SKM-1 (cell line): ENCODE results near the gene C19orf44.
A peak's percentile ranks its signal among the peaks of the same experiment; 100 is the strongest.
"Not testable (repeated sequence)": the region's sequence is repeated elsewhere in the genome, so short reads cannot be mapped to it uniquely, and the experiment has no call there.

Experiments used
- DNase-seq: peaks from one replicate; lab custom pipeline; 2025; ENCODE audit not compliant: unreplicated experiment; lab: John Stamatoyannopoulos, UW

C19orf44 gene

GRCh38 chr19:16495982-16496612, at the start of gene C19orf44, which contains the start of gene CALR3:
Gene C19orf44 (plus strand): TSS chr19:16496394. CDS start chr19:16500793, 4,399 bp downstream.
Gene CALR3 (minus strand): TSS chr19:16496167. CDS start chr19:16496129, 38 bp downstream.
- DNase-seq: peak; percentile 97

- peak; percentile 63 for DNase-seq
These were observed 49.3 kb upstream of the C19orf44 start for GRCh38 chr19:16446724-16447368.

- not testable (repeated sequence) for DNase-seq
These were observed 47.3 kb upstream of the C19orf44 start for GRCh38 chr19:16448872-16449271.

GRCh38 chr19:16449330-16449961, 46.7 kb upstream of the C19orf44 start:
- DNase-seq: no peak

GRCh38 chr19:16452325-16452724, 43.9 kb upstream of the C19orf44 start:
- DNase-seq: no peak

GRCh38 chr19:16454351-16454918, 41.8 kb upstream of the C19orf44 start:
- no peak for DNase-seq

- DNase-seq: no peak
These were observed 40.7 kb upstream of the C19orf44 start for GRCh38 chr19:16455489-16455888.

GRCh38 chr19:16456652-16457194, 39.5 kb upstream of the C19orf44 start:
- DNase-seq: no peak

GRCh38 chr19:16457195-16457953, 38.8 kb upstream of the C19orf44 start:
- no peak for DNase-seq

GRCh38 chr19:16457954-16458331, 38.3 kb upstream of the C19orf44 start:
- no peak for DNase-seq

- DNase-seq: no peak
These were observed 37.5 kb upstream of the C19orf44 start for GRCh38 chr19:16458391-16459341.

- no peak for DNase-seq
These were observed 36.5 kb upstream of the C19orf44 start for GRCh38 chr19:16459680-16460079.

- no peak for DNase-seq
These were observed 35.7 kb upstream of the C19orf44 start for GRCh38 chr19:16460454-16460853.

- no peak for DNase-seq
These were observed 34.6 kb upstream of the C19orf44 start for GRCh38 chr19:16461630-16462051.

GRCh38 chr19:16462757-16463250, 33.4 kb upstream of the C19orf44 start:
- DNase-seq: no peak

- DNase-seq: no peak
These were observed 32.7 kb upstream of the C19orf44 start for GRCh38 chr19:16463341-16463990.

- no peak for DNase-seq
These were observed 32.1 kb upstream of the C19orf44 start for GRCh38 chr19:16463991-16464575.

- no peak for DNase-seq
These were observed 31.0 kb upstream of the C19orf44 start for GRCh38 chr19:16465239-16465638.
